IMR-90 (cell line): ENCODE data around the gene GPR17. TPM values are rescaled to one million over a fixed set of nuclear protein-coding genes. Genes with fewer than 3 reads are reported as not detected.

Source experiments
- ATAC-seq: fragments of 200-7000 bp; cut with Tn5 transposase; 2 replicates; pipeline ENCODE4 v1.9.1; 2020; ENCODE audit warnings: low read depth, mild to moderate bottlenecking, moderate library complexity
- BruUV-seq: library from RNA; stranded (reverse); fragments of 400-500 nt; replicated peaks from 2 replicates; lab custom pipeline; 2021; lab: Mats Ljungman, UMichigan
- CTCF ChIA-PET: fragments of 300-600 bp; formaldehyde crosslinking; extraction: SDS; loops from one replicate; lab custom pipeline; 2021; ENCODE audit warnings: antibody characterized with exemption; lab: Yijun Ruan, JAX
- POLR2A ChIA-PET: fragments of 300-600 bp; sonication (Branson Sonifier 250); formaldehyde crosslinking; loops from one replicate; lab custom pipeline; 2022; ENCODE audit warnings: antibody characterized with exemption; ENCODE audit not compliant: unreplicated experiment; lab: Charles Lee
- DNase-seq: peaks from one replicate; pipeline ENCODE4 v3.0.0; 2013
- H2AFZ ChIP-seq: replicated peaks from 2 replicates; pipeline ENCODE3; 2013; ENCODE audit warnings: low read length, mild to moderate bottlenecking; ENCODE audit not compliant: poor library complexity
- H2AK5ac ChIP-seq: 2 replicates; pipeline ENCODE4 v1.6.1; 2013; ENCODE audit warnings: low read depth, low read length, inconsistent platforms
- H2AK9ac ChIP-seq: replicated peaks from 2 replicates; pipeline ENCODE3; 2013; ENCODE audit warnings: mild to moderate bottlenecking, low read depth, low read length, moderate library complexity; ENCODE audit not compliant: poor library complexity
- H2BK120ac ChIP-seq: 2 replicates; pipeline ENCODE4 v1.6.1; 2013; ENCODE audit warnings: low read depth, low read length, inconsistent platforms
- H2BK15ac ChIP-seq: 3 replicates; pipeline ENCODE4 v1.6.1; 2013; ENCODE audit warnings: low read depth, low read length, inconsistent platforms
- H2BK20ac ChIP-seq: 2 replicates; pipeline ENCODE4 v1.6.1; 2013; ENCODE audit warnings: low read depth, mild to moderate bottlenecking, inconsistent platforms, low read length, moderate library complexity
- H2BK5ac ChIP-seq: 2 replicates; pipeline ENCODE4 v1.6.1; 2013; ENCODE audit warnings: mild to moderate bottlenecking, low read depth, low read length, inconsistent platforms; ENCODE audit not compliant: poor library complexity, severe bottlenecking
- H3K14ac ChIP-seq: replicated peaks from 2 replicates; pipeline ENCODE4 v1.6.1; 2013; ENCODE audit warnings: low read depth, low read length, inconsistent platforms
- H3K18ac ChIP-seq: 2 replicates; pipeline ENCODE4 v1.6.1; 2013; ENCODE audit warnings: low read depth, low read length, control low read depth
- H3K23ac ChIP-seq: 2 replicates; pipeline ENCODE4 v1.6.1; 2013; ENCODE audit warnings: low read depth, low read length, inconsistent platforms
- H3K27ac ChIP-seq: 2 replicates; pipeline ENCODE4 v1.5.1; 2013; ENCODE audit warnings: mild to moderate bottlenecking, control low read depth, low read length; ENCODE audit not compliant: insufficient read depth
- H3K27me3 ChIP-seq: 2 replicates; pipeline ENCODE4 v1.6.1; 2013; ENCODE audit warnings: low read length; ENCODE audit not compliant: control insufficient read depth, insufficient read depth
- H3K36me3 ChIP-seq: 2 replicates; pipeline ENCODE4 v1.6.1; 2013; ENCODE audit warnings: low read length, mixed read lengths; ENCODE audit not compliant: control insufficient read depth, insufficient read depth
- H3K4ac ChIP-seq: 2 replicates; pipeline ENCODE4 v1.6.1; 2013; ENCODE audit warnings: low read depth, low read length, inconsistent platforms
- H3K4me1 ChIP-seq: 2 replicates; pipeline ENCODE4 v1.6.1; 2013; ENCODE audit warnings: low read length, mixed read lengths; ENCODE audit not compliant: control insufficient read depth, insufficient read depth
- H3K4me2 ChIP-seq: 2 replicates; pipeline ENCODE4 v1.6.1; 2013; ENCODE audit warnings: low read depth, mild to moderate bottlenecking, control low read depth, low read length, moderate library complexity
- H3K4me3 ChIP-seq: 2 replicates; pipeline ENCODE4 v1.5.1; 2013; ENCODE audit warnings: low read depth, mild to moderate bottlenecking, control low read depth, low read length, moderate library complexity; ENCODE audit not compliant: insufficient read depth
- H3K56ac ChIP-seq: 2 replicates; pipeline ENCODE4 v1.6.1; 2013; ENCODE audit warnings: low read length, inconsistent platforms; ENCODE audit not compliant: insufficient read depth; ENCODE audit errors: extremely low read depth
- H3K79me1 ChIP-seq, 2 experiments: 2 replicates each; pipeline ENCODE4 v1.6.1; 2013; ENCODE audit warnings: low read length in 2 of 2, inconsistent platforms in 1 of 2, low read depth in 1 of 2
- H3K9ac ChIP-seq: 2 replicates; pipeline ENCODE4 v1.6.1; 2013; ENCODE audit warnings: low read depth, low read length, control low read depth
- H3K9me1 ChIP-seq: 2 replicates; pipeline ENCODE4 v1.6.1; 2013; ENCODE audit warnings: low read length, inconsistent platforms; ENCODE audit not compliant: insufficient read depth
- H3K9me3 ChIP-seq: 2 replicates; pipeline ENCODE4 v1.6.1; 2013; ENCODE audit warnings: low read length; ENCODE audit not compliant: control insufficient read depth, insufficient read depth
- H4K20me1 ChIP-seq: 2 replicates; pipeline ENCODE4 v1.6.1; 2013; ENCODE audit warnings: low read length, inconsistent platforms; ENCODE audit not compliant: insufficient read depth
- H4K5ac ChIP-seq: 2 replicates; pipeline ENCODE4 v1.6.1; 2013; ENCODE audit warnings: mild to moderate bottlenecking, low read depth, low read length, control low read depth
- H4K8ac ChIP-seq, 2 experiments: 2 replicates each; pipeline ENCODE4 v1.6.1; 2013; ENCODE audit warnings: low read depth in 2 of 2, low read length in 2 of 2, control low read depth in 1 of 2, inconsistent platforms in 1 of 2
- H4K91ac ChIP-seq: 2 replicates; pipeline ENCODE4 v1.6.1; 2013; ENCODE audit warnings: low read depth, low read length, inconsistent platforms; ENCODE audit not compliant: insufficient read depth
- BHLHE40 ChIP-seq: fragments of 150-350 bp; IDR thresholded peaks from 2 replicates; pipeline ENCODE4 v1.6.1; 2016; ENCODE audit warnings: mild to moderate bottlenecking, low read depth, low read length
- CEBPB ChIP-seq: IDR thresholded peaks from 2 replicates; pipeline ENCODE4 v1.6.1; 2012; ENCODE audit warnings: low read depth, low read length, improper control_type of control experiment
- CHD1 ChIP-seq: IDR thresholded peaks from 2 replicates; pipeline ENCODE4 v1.6.1; 2012; ENCODE audit warnings: low read depth, low read length, improper control_type of control experiment
- FOS ChIP-seq: fragments of 150-350 bp; IDR thresholded peaks from 2 replicates; pipeline ENCODE4 v1.6.1; 2016; ENCODE audit warnings: low read depth, low read length
- MAFK ChIP-seq: IDR thresholded peaks from 2 replicates; pipeline ENCODE4 v1.6.1; 2012; ENCODE audit warnings: low read depth, low read length, improper control_type of control experiment
- MAZ ChIP-seq: IDR thresholded peaks from 2 replicates; pipeline ENCODE4 v1.6.1; 2012; ENCODE audit warnings: low read depth, mild to moderate bottlenecking, low read length, improper control_type of control experiment, moderate library complexity, borderline replicate concordance
- MXI1 ChIP-seq: IDR thresholded peaks from 2 replicates; pipeline ENCODE4 v1.6.1; 2012; ENCODE audit warnings: low read depth, mild to moderate bottlenecking, low read length, moderate library complexity, borderline replicate concordance
- NFE2L2 ChIP-seq: fragments of 150-350 bp; IDR thresholded peaks from 2 replicates; pipeline ENCODE4 v1.6.1; 2016; ENCODE audit warnings: low read depth, mild to moderate bottlenecking, low read length
- POLR2A ChIP-seq: IDR thresholded peaks from 2 replicates; pipeline ENCODE4 v1.6.1; 2012; ENCODE audit warnings: mild to moderate bottlenecking, low read depth, low read length
- RAD21 ChIP-seq: IDR thresholded peaks from 2 replicates; pipeline ENCODE4 v1.6.1; 2012; ENCODE audit warnings: low read length, improper control_type of control experiment
- RCOR1 ChIP-seq: IDR thresholded peaks from 2 replicates; pipeline ENCODE4 v1.6.1; 2012; ENCODE audit warnings: mild to moderate bottlenecking, low read length, improper control_type of control experiment; ENCODE audit not compliant: insufficient replicate concordance
- RFX5 ChIP-seq: IDR thresholded peaks from 2 replicates; pipeline ENCODE4 v1.8.0; 2012; ENCODE audit warnings: low read depth, mild to moderate bottlenecking, low read length, moderate library complexity
- SMC3 ChIP-seq: fragments of 150-350 bp; IDR thresholded peaks from 2 replicates; pipeline ENCODE4 v1.6.1; 2016; ENCODE audit warnings: low read depth, mild to moderate bottlenecking, antibody characterized with exemption, low read length, moderate library complexity
- WGBS, 2 experiments: methylation state at CpG; one replicate each; pipeline versions ENCODE4 v1.1.5 to v1.1.7; 2013; ENCODE audit warnings: missing lambda C conversion rate in 2 of 2; ENCODE audit not compliant: insufficient read length in 1 of 2; ENCODE audit errors: extremely low coverage in 2 of 2; 5-methylcytosine and 5-hydroxymethylcytosine counted together
- dilution Hi-C: fragments of 300-500 bp; cut with HindIII; formaldehyde crosslinking; loops from one replicate; pipeline ENCODE4 v1.14.3; 2018; ENCODE audit warnings: low sequenced_read_pairs; ENCODE audit not compliant: unreplicated experiment
- in situ Hi-C: fragments of 300-500 bp; cut with MboI; formaldehyde crosslinking; loops from 3 replicates; pipeline ENCODE4 v1.14.3; 2019; ENCODE audit warnings: low sequenced_read_pairs, inconsistent platforms, mixed read lengths
- intact Hi-C: fragments of 100-400 bp; cut with micrococcal nuclease; formaldehyde crosslinking; loops from 2 replicates; pipeline ENCODE4 v1.10.0; 2022
- polyA plus RNA-seq, 3 experiments: library from polyadenylated mRNA; depleted of rRNA; stranded (reverse); fragments of >200 nt; gene quantifications; 2 replicates each; pipeline ENCODE4 v1.2.3, GENCODE V29; 2012; ENCODE audit warnings: low replicate concordance in 1 of 3
- total RNA-seq: library from RNA; depleted of rRNA; stranded (reverse); fragments of >200 nt; gene quantifications from 2 replicates; pipeline ENCODE4 v1.2.3, GENCODE V29; 2012
- TF ChIP-seq, protein P1 (sequence below): fragments of 150-350 bp; IDR thresholded peaks from 2 replicates; pipeline ENCODE4 v1.6.1; 2016; ENCODE audit warnings: low read depth, mild to moderate bottlenecking, low read length, moderate library complexity, borderline replicate concordance
- TF ChIP-seq, protein P2 (sequence below): conservative IDR thresholded peaks from 2 replicates; pipeline ENCODE4 v1.5.1; 2012; ENCODE audit warnings: mild to moderate bottlenecking, low read depth, low read length, improper control_type of control experiment
- TF ChIP-seq, protein P3 (sequence below): fragments of 150-350 bp; IDR thresholded peaks from 2 replicates; pipeline ENCODE4 v1.6.1; 2017; ENCODE audit warnings: mild to moderate bottlenecking, antibody characterized with exemption, low read length, low read depth

GPR17 gene
- total and polyA plus RNA-seq, 2 of the 4 experiments (the other 2 are of a cell fraction): not detected

DNA sequence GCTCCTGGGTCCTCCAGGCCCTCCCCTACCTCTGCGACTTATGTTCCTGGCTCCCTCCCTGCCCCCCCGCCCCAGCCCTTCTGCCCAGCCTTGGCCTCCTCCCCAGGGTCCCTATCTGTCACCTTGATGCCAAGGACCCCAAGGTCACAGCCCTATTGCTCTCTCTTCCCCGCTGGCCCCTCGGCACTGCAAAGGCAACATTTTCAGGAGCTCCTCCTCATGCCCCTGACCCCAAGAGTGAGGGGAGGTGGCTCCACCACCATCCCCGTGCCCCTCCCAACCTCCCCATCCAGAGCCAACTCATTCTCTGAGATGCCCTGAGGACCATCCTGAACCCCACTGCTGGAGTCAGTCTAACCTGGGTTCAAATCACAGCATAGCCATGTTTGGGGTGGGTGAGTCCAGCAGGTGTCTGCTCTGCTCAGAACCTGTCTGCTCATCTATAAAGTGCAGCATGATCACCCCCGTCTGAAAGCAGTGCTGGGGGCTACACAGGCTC is 17.7 kb downstream of the GPR17 start:
- peaks cover 14% of the 10 kb centered on the region for H3K4me1 ChIP-seq
- no peak overlapping the region for H2BK15ac ChIP-seq
- H3K9ac ChIP-seq: no peak overlapping the region
- POLR2A ChIA-PET: interaction anchor here (0.5 kb wide), 1 partner anchor 608 kb away, joined by 11 read pairs; no protein-coding TSS in a partner anchor
- H2BK120ac ChIP-seq: no peak overlapping the region
- no peak overlapping the region for H2AFZ ChIP-seq
- WGBS, 2 experiments: no CpG with 5 or more reads among the region's 6 CpGs
- dilution Hi-C loops (no loop called here), in situ Hi-C loops (no loop called here), intact Hi-C loops (no loop called here)
- H2BK20ac ChIP-seq: no peak overlapping the region
- H3K36me3 ChIP-seq: peaks cover 7% of the 10 kb centered on the region
- H2AK5ac ChIP-seq: no peak overlapping the region
- no peaks in the 10 kb centered on the region for H3K27me3 ChIP-seq
- H3K4ac ChIP-seq: no peak overlapping the region
- peaks cover 2% of the 10 kb centered on the region; the same call in 1 of the 2 replicates for H3K9me3 ChIP-seq
- DNase-seq: no peak
- no peak overlapping the region for H3K27ac ChIP-seq
- TF ChIP-seq POLR2A: no peak
- TF ChIP-seq RAD21: no peak
- TF ChIP-seq, protein P1, sequence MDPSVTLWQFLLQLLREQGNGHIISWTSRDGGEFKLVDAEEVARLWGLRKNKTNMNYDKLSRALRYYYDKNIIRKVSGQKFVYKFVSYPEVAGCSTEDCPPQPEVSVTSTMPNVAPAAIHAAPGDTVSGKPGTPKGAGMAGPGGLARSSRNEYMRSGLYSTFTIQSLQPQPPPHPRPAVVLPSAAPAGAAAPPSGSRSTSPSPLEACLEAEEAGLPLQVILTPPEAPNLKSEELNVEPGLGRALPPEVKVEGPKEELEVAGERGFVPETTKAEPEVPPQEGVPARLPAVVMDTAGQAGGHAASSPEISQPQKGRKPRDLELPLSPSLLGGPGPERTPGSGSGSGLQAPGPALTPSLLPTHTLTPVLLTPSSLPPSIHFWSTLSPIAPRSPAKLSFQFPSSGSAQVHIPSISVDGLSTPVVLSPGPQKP: no peak
- no peak for TF ChIP-seq MAFK
- TF ChIP-seq RCOR1: no peak
- no peak for TF ChIP-seq MXI1
- TF ChIP-seq, protein P2, sequence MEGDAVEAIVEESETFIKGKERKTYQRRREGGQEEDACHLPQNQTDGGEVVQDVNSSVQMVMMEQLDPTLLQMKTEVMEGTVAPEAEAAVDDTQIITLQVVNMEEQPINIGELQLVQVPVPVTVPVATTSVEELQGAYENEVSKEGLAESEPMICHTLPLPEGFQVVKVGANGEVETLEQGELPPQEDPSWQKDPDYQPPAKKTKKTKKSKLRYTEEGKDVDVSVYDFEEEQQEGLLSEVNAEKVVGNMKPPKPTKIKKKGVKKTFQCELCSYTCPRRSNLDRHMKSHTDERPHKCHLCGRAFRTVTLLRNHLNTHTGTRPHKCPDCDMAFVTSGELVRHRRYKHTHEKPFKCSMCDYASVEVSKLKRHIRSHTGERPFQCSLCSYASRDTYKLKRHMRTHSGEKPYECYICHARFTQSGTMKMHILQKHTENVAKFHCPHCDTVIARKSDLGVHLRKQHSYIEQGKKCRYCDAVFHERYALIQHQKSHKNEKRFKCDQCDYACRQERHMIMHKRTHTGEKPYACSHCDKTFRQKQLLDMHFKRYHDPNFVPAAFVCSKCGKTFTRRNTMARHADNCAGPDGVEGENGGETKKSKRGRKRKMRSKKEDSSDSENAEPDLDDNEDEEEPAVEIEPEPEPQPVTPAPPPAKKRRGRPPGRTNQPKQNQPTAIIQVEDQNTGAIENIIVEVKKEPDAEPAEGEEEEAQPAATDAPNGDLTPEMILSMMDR: no peak
- TF ChIP-seq MAZ: no peak
- TF ChIP-seq CEBPB: no peak
- TF ChIP-seq FOS: no peak
- no peak for TF ChIP-seq BHLHE40
- no peak for TF ChIP-seq NFE2L2
- no peak for TF ChIP-seq SMC3
- TF ChIP-seq, protein P3, sequence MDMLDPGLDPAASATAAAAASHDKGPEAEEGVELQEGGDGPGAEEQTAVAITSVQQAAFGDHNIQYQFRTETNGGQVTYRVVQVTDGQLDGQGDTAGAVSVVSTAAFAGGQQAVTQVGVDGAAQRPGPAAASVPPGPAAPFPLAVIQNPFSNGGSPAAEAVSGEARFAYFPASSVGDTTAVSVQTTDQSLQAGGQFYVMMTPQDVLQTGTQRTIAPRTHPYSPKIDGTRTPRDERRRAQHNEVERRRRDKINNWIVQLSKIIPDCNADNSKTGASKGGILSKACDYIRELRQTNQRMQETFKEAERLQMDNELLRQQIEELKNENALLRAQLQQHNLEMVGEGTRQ: no peak
- no peak for TF ChIP-seq RFX5
- no peak for TF ChIP-seq CHD1
- no peak overlapping the region for H2AK9ac ChIP-seq
- CTCF ChIA-PET: no interaction called here
- H3K23ac ChIP-seq: no peak overlapping the region
- no peak overlapping the region for H4K5ac ChIP-seq
- H3K4me3 ChIP-seq: no peak overlapping the region
- H3K79me1 ChIP-seq: peaks cover 22 to 74% of the 10 kb centered on the region in 2 experiments
- no peak for ATAC-seq
- H3K4me2 ChIP-seq: no peak overlapping the region
- H3K56ac ChIP-seq: no peak overlapping the region
- H4K8ac ChIP-seq: no peak overlapping the region
- H2BK5ac ChIP-seq: no peak overlapping the region
- no peak overlapping the region for H3K14ac ChIP-seq
- BruUV-seq: no TSS peak
- H3K18ac ChIP-seq: no peak overlapping the region
- H3K9me1 ChIP-seq: peaks cover 23% of the 10 kb centered on the region
- peaks cover 67% of the 10 kb centered on the region for H4K20me1 ChIP-seq
- no peak overlapping the region for H4K91ac ChIP-seq
